ENCODE data around the gene VAV2.
"Not testable (repeated sequence)": the region's sequence is repeated elsewhere in the genome, so short reads cannot be mapped to it uniquely, and the experiment has no call there.

Gene VAV2

DNA sequence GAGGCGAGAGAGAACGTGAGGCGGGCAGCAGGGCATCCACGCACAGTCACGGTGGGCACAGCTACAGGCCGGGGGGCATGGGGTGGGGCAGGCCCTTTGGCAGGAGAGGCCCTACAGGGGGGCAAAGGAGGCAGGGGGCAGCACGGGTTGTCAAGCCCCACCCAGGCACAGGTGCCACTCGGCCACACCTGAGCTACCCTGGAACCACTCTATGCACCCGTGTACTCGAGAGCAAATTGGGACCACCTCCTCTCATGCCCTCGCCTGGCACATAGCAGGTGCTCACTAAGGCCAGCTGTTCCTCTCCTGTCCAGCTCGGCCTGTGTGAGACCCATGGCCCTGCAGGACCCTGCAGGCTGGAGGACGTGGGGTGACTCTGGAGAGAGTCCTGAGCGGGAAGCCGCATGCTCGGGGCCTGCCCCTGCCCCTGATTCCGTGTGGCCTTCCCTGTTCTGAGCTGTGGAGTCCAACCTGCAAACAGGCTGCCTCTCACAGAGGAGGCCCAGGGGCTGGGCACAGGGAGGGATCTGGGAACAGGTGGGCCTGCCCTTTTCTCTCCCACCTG, 222.5 kb downstream of the VAV2 start:
- no peak for DNase-seq (ENCODE audit: low read depth in 2 of 2)

DNA sequence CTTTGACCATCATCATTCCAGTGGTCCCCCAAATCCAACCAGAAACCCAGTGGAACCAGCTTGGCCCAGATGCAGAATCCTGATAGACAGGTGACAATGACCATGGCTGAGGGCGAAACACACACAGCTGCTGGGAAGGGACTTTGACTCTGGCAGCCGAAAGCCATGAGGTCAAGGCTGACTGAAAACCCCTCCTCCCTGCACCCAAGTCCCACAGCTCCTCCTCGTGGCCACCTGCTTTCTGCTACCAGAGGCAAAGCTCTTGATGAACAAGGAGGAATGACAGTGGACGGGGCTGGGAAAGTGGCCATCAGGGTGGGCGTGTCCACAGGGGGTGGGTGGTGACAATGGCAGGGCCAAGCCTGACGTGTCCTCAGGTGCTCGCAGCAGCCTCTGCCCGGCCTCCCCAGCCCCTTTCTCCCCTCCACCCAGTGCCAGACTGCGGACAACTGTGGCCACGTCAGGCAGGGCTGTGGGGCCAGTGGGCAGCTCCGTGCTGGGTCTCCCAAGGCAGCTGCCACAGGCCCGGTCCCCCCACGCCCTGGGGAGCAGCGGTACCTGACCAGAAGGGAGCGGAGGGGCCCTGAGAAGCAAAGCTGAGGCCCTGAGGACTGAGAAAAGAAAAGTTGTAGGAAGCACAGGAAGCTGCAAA, 223.1 kb downstream of the VAV2 start:
- DNase-seq (ENCODE audit: low read depth in 2 of 2) = no peak

GRCh38 chr9:133768371-133768858, 223.7 kb downstream of the VAV2 start:
- DNase-seq (ENCODE audit: low read depth in 2 of 2) = no peak

GRCh38 chr9:133767625-133768024, 224.5 kb downstream of the VAV2 start:
- DNase-seq (ENCODE audit: low read depth in 2 of 2) = no peak

DNA sequence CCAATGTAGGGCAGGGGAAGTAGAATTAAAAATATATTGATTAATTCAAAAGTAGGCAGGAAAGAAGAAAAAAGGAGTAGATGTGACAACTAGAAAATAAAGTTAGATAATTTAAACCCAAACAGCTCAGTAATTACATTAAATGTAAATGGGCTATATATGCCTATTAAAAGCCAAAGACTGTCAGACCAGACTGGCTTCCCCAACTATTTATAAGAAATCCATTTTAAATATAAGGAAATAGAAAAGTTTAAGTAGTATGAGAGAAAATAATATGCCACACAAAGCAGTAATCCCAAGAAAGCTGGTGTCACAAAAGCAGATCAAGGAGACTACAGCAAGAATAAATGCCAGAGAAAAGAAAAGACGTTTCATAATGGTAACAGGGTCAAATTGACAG, 225.1 kb downstream of the VAV2 start:
- DNase-seq (ENCODE audit: low read depth in 2 of 2) = no peak

- DNase-seq (ENCODE audit: low read depth in 2 of 2) = not testable (repeated sequence)
Observed at GRCh38 chr9:133766234-133766633, 225.9 kb downstream of the VAV2 start.

GRCh38 chr9:133763272-133764183, 228.6 kb downstream of the VAV2 start:
- DNase-seq (ENCODE audit: low read depth in 2 of 2) = no peak

GRCh38 chr9:133762488-133763271, 229.4 kb downstream of the VAV2 start:
- DNase-seq (ENCODE audit: low read depth in 2 of 2) = no peak

- no peak for DNase-seq (ENCODE audit: low read depth in 2 of 2)
Observed at GRCh38 chr9:133761641-133762248, 230.4 kb downstream of the VAV2 start.

- no peak for DNase-seq (ENCODE audit: low read depth in 2 of 2)
Observed at GRCh38 chr9:133760713-133761290, 231.3 kb downstream of the VAV2 start.

GRCh38 chr9:133759946-133760345, 232.2 kb downstream of the VAV2 start:
- no peak for DNase-seq (ENCODE audit: low read depth in 2 of 2)

DNA sequence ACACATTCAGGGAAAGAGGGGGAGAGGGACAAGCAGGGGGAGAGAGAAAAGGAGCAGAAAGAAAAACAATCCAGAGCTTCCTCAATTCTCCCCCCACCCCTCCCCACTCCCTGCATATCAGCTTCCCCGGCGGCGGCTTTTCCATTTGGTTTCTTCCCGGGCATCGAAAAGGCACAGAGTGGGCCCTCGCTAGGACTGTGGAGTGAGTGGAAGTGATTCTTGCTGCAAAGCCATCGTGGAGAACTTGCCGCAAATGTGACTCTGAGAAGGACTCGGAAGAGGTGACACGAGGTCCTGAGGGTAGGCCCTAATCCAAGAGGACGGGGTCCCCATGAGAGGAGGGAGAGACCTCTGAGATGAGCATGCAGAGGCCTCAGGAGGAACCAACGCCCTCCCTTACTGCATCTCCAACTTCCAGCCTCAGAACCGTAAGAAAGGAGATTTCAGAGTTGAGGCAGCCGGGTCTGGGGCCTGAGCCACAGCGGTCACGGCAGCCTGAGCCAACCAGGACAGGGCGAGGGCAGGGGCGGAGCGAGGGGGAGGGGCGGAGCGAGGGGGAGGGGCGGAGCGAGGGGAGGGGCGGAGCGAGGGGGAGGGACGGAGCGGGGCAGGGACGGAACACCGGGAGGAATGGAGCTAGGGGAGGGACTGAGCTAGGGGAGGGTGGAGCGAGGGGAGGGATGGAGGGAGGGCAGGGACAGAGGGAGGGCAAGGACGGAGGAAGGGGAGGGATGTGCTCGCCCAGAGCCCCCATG, 232.8 kb downstream of the VAV2 start:
- DNase-seq (ENCODE audit: low read depth in 2 of 2) = no peak

DNA sequence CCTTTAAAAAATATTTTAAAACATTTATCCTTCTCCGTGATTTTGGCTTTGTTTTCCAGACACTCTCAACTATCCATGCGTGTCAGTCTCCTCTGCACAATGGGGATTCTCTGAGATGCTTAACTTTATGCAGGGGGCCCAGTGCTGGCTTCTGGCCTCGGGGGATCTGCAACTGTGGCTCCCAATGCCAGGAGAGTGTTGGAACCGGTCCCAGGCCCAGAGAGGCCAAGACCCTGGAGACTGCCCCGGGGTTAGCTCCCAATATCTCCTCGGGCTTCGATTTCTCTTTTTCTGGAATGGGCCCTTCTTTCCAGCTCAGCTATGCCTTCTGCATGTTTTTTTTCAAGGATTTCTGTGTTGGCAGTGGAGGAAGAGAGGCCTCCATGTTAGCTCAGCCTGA, 233.9 kb downstream of the VAV2 start:
- DNase-seq (ENCODE audit: low read depth in 2 of 2) = no peak

GRCh38 chr9:133754688-133755227, 237.4 kb downstream of the VAV2 start:
- no peak for DNase-seq (ENCODE audit: low read depth in 2 of 2)

DNA sequence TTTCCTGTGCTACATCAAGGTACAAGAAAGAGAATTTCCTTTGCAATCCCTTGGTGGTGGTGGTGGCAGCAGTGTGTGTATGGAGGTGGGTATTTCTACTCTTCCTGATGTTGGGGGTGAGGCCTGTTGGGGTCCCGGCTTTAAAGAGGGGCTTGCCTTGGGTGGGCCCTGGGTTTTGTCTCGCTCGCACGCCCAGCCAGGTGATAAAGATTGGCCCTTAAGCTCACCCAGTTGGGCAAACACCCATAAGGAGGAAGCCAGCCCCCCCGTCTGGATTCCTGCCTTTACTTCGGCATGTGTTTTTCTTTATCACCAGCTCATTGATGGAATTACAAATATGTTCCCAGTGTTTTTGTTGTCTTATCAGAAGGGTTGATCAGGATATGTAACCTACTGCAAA, 237.9 kb downstream of the VAV2 start:
- DNase-seq (ENCODE audit: low read depth in 2 of 2) = no peak

GRCh38 chr9:133752739-133753446, 239.2 kb downstream of the VAV2 start:
- no peak for DNase-seq (ENCODE audit: low read depth in 2 of 2)

DNA sequence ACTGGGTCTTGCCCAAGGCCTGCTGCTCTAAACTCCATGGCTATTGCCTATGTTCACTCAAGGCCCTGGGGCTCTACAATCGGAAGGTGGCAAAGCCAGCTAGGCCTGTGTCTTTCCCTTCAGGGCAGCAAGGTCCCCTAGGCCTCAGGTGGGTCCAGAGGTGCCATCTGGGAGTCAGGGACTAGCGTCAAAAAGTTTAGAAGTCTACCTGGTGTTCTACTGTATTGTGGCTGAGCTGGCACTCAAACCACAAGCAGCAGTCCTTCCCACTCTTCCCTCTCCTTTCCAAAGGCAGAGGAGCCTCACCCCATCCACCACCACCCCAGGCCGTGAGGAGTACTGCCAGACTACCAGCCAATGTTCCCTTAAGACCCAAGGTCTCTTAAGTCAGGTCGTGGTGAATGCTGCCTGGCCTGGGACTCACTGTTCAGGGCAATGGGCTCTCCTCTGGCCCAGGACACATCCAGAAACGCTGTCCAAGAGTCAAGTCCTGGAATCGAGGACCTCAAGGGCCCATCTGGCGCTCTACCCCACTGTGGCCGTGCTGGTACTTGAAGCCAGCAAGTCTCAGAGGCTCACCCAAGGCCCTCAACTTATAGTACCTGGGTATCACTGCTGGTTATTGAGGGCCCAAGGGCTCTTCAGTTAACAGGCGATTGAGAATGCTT, 241.0 kb downstream of the VAV2 start:
- no peak for DNase-seq (ENCODE audit: low read depth in 2 of 2)

GRCh38 chr9:133747309-133747708, 244.8 kb downstream of the VAV2 start:
- DNase-seq (ENCODE audit: low read depth in 2 of 2) = no peak

- not testable (repeated sequence) for DNase-seq (ENCODE audit: low read depth in 2 of 2)
Observed at GRCh38 chr9:133744528-133744927, 247.6 kb downstream of the VAV2 start.
